HepG2 (cell line): ENCODE data around the gene UBR1. TPM values are rescaled to one million over a fixed set of nuclear protein-coding genes. Genes with fewer than 3 reads are reported as not detected.

ENCODE experiments used
- BCL6 ChIP-seq: IDR thresholded peaks from 2 replicates; pipeline ENCODE4 v1.6.1; 2016; ENCODE audit warnings: missing genetic modification reagents, missing compliant biosample characterization
- BHLHE40 ChIP-seq: IDR thresholded peaks from 2 replicates; pipeline ENCODE4 v1.6.1; 2011; ENCODE audit warnings: low read length, improper control_type of control experiment
- BORCS8-MEF2B ChIP-seq: sonication (generic); formaldehyde crosslinking; IDR thresholded peaks from 2 replicates; pipeline ENCODE4 v1.8.0; 2022; ENCODE audit warnings: mild to moderate bottlenecking, missing genetic modification reagents
- BRCA1 ChIP-seq: sonication (generic); formaldehyde crosslinking; IDR thresholded peaks from 2 replicates; pipeline ENCODE4 v1.4.0; 2020; ENCODE audit warnings: missing genetic modification reagents
- ETV5 ChIP-seq: IDR thresholded peaks from 2 replicates; pipeline ENCODE4 v1.6.1; 2018; ENCODE audit warnings: missing biosample characterization, missing genetic modification reagents, inconsistent platforms, borderline replicate concordance
- HMGA1 ChIP-seq: sonication (generic); formaldehyde crosslinking; conservative IDR thresholded peaks from 2 replicates; pipeline ENCODE4 v1.4.0; 2020; ENCODE audit warnings: missing genetic modification reagents
- HOXA7 ChIP-seq: sonication (generic); formaldehyde crosslinking; IDR thresholded peaks from 2 replicates; pipeline ENCODE4 v1.8.1; 2022; ENCODE audit warnings: mild to moderate bottlenecking, missing genetic modification reagents, moderate library complexity
- HOXD1 ChIP-seq: sonication (generic); formaldehyde crosslinking; IDR thresholded peaks from 2 replicates; pipeline ENCODE4 v1.5.0; 2020; ENCODE audit warnings: missing genetic modification reagents
- ISX ChIP-seq: sonication (generic); formaldehyde crosslinking; conservative IDR thresholded peaks from 2 replicates; pipeline ENCODE4 v1.5.0; 2020; ENCODE audit warnings: missing genetic modification reagents
- JUN ChIP-seq: sonication (generic); formaldehyde crosslinking; IDR thresholded peaks from 2 replicates; pipeline ENCODE4 v1.4.0; 2020; ENCODE audit warnings: mild to moderate bottlenecking, missing genetic modification reagents
- KDM5B ChIP-seq: sonication (generic); formaldehyde crosslinking; IDR thresholded peaks from 2 replicates; pipeline ENCODE4 v1.4.0; 2020; ENCODE audit warnings: missing genetic modification reagents, mild to moderate bottlenecking, borderline replicate concordance
- KDM6A ChIP-seq: IDR thresholded peaks from 2 replicates; pipeline ENCODE4 v1.6.1; 2016; ENCODE audit warnings: low read depth
- MYC ChIP-seq: sonication (generic); formaldehyde crosslinking; IDR thresholded peaks from 2 replicates; pipeline ENCODE4 v1.9.0; 2021; ENCODE audit warnings: missing genetic modification reagents, borderline replicate concordance
- ONECUT2 ChIP-seq: sonication (generic); formaldehyde crosslinking; IDR thresholded peaks from 2 replicates; pipeline ENCODE4 v1.4.0; 2020; ENCODE audit warnings: missing genetic modification reagents
- POLR2A ChIP-seq, 2 experiments: IDR thresholded peaks; 2 replicates each; pipeline ENCODE4 v1.6.1; 2011; ENCODE audit warnings: low read depth in 2 of 2, low read length in 2 of 2, mild to moderate bottlenecking in 1 of 2, moderate library complexity in 1 of 2; ENCODE audit not compliant: insufficient read depth in 1 of 2
- RARA ChIP-seq: IDR thresholded peaks from 2 replicates; pipeline ENCODE4 v1.6.1; 2016; ENCODE audit warnings: missing genetic modification reagents, missing compliant biosample characterization
- RXRA ChIP-seq: sonication (generic); formaldehyde crosslinking; IDR thresholded peaks from 2 replicates; pipeline ENCODE4 v1.5.1; 2020; ENCODE audit warnings: missing genetic modification reagents
- SATB2 ChIP-seq: sonication (generic); formaldehyde crosslinking; IDR thresholded peaks from 2 replicates; pipeline ENCODE4 v1.5.0; 2020; ENCODE audit warnings: missing genetic modification reagents
- SMAD1 ChIP-seq: sonication (generic); formaldehyde crosslinking; IDR thresholded peaks from 2 replicates; pipeline ENCODE4 v1.4.0; 2020; ENCODE audit warnings: missing genetic modification reagents, low read depth, mild to moderate bottlenecking, borderline replicate concordance
- ZFX ChIP-seq: sonication (generic); formaldehyde crosslinking; IDR thresholded peaks from 2 replicates; pipeline ENCODE4 v1.4.0; 2020; ENCODE audit warnings: mild to moderate bottlenecking, low read depth, missing genetic modification reagents, moderate library complexity
- ZMYM4 ChIP-seq: sonication (generic); formaldehyde crosslinking; IDR thresholded peaks from 2 replicates; pipeline ENCODE4 v1.8.1; 2023; ENCODE audit warnings: mild to moderate bottlenecking, missing genetic modification reagents
- ZNF12 ChIP-seq: sonication (generic); formaldehyde crosslinking; IDR thresholded peaks from 2 replicates; pipeline ENCODE4 v1.5.0; 2020; ENCODE audit warnings: missing genetic modification reagents
- ZNF143 ChIP-seq: sonication (generic); formaldehyde crosslinking; IDR thresholded peaks from 2 replicates; pipeline ENCODE4 v1.4.0; 2020; ENCODE audit warnings: missing genetic modification reagents
- ZNF34 ChIP-seq: sonication (generic); formaldehyde crosslinking; IDR thresholded peaks from 2 replicates; pipeline ENCODE4 v1.4.0; 2020; ENCODE audit warnings: mild to moderate bottlenecking, missing genetic modification reagents, borderline replicate concordance
- ZNF549 ChIP-seq: sonication (generic); formaldehyde crosslinking; IDR thresholded peaks from 2 replicates; pipeline ENCODE4 v1.5.0; 2020; ENCODE audit warnings: missing genetic modification reagents
- ZNF589 ChIP-seq: sonication (generic); formaldehyde crosslinking; conservative IDR thresholded peaks from 2 replicates; pipeline ENCODE4 v1.8.0; 2022; ENCODE audit warnings: mild to moderate bottlenecking, moderate library complexity, missing genetic modification reagents
- ZNF737 ChIP-seq: sonication (generic); formaldehyde crosslinking; IDR thresholded peaks from 2 replicates; pipeline ENCODE4 v1.5.0; 2020; ENCODE audit warnings: missing genetic modification reagents, mild to moderate bottlenecking, borderline replicate concordance
- ZNF780A ChIP-seq: sonication (generic); formaldehyde crosslinking; IDR thresholded peaks from 2 replicates; pipeline ENCODE4 v1.8.0; 2022; ENCODE audit warnings: mild to moderate bottlenecking, missing genetic modification reagents, moderate library complexity
- ZSCAN22 ChIP-seq: sonication (generic); formaldehyde crosslinking; IDR thresholded peaks from 2 replicates; pipeline ENCODE4 v1.4.0; 2020; ENCODE audit warnings: mild to moderate bottlenecking, missing genetic modification reagents
- ZSCAN25 ChIP-seq: sonication (generic); formaldehyde crosslinking; IDR thresholded peaks from 2 replicates; pipeline ENCODE4 v1.8.0; 2022; ENCODE audit warnings: mild to moderate bottlenecking, missing genetic modification reagents
- ZZZ3 ChIP-seq: sonication (generic); formaldehyde crosslinking; IDR thresholded peaks from 2 replicates; pipeline ENCODE4 v1.4.0; 2020; ENCODE audit warnings: missing genetic modification reagents, mild to moderate bottlenecking, borderline replicate concordance
- polyA plus RNA-seq, 8 experiments: library from polyadenylated mRNA; depleted of rRNA in 3 of 8; stranded (reverse) in 7 of 8; unstranded in 1 of 8; fragments of >200 nt; fragmentation: Illumina TruSeq in 4 of 8; extraction: Trizol in 4 of 8; gene quantifications; 2 replicates each; pipeline versions ENCODE4 v1.2.1 to v1.2.3, GENCODE V29; 2011 to 2016; ENCODE audit warnings: low read depth in 4 of 8, missing spikeins in 1 of 8, mixed read lengths in 1 of 8; ENCODE audit not compliant: insufficient read depth in 1 of 8
- total RNA-seq, 5 experiments: library from RNA; depleted of rRNA; stranded (reverse); fragments of >200 nt; fragmentation: Illumina TruSeq; extraction: Trizol; gene quantifications; 2 replicates each; pipeline ENCODE4 v1.2.3, GENCODE V29; 2016; ENCODE audit warnings: low read depth in 1 of 5
- TF ChIP-seq, protein P1 (sequence below): sonication (generic); formaldehyde crosslinking; IDR thresholded peaks from 2 replicates; pipeline ENCODE4 v1.8.1; 2023; ENCODE audit warnings: missing genetic modification reagents, mild to moderate bottlenecking, borderline replicate concordance
- TF ChIP-seq, protein P2 (sequence below): sonication (generic); formaldehyde crosslinking; IDR thresholded peaks from 2 replicates; pipeline ENCODE4 v1.5.0; 2020; ENCODE audit warnings: mild to moderate bottlenecking, missing genetic modification reagents

Gene UBR1
- total and polyA plus RNA-seq, 2 of the 13 experiments (the other 11 are each of a cell fraction or from before 2014, with no cell fraction given), result 6.4 to 18.0 TPM

DNA sequence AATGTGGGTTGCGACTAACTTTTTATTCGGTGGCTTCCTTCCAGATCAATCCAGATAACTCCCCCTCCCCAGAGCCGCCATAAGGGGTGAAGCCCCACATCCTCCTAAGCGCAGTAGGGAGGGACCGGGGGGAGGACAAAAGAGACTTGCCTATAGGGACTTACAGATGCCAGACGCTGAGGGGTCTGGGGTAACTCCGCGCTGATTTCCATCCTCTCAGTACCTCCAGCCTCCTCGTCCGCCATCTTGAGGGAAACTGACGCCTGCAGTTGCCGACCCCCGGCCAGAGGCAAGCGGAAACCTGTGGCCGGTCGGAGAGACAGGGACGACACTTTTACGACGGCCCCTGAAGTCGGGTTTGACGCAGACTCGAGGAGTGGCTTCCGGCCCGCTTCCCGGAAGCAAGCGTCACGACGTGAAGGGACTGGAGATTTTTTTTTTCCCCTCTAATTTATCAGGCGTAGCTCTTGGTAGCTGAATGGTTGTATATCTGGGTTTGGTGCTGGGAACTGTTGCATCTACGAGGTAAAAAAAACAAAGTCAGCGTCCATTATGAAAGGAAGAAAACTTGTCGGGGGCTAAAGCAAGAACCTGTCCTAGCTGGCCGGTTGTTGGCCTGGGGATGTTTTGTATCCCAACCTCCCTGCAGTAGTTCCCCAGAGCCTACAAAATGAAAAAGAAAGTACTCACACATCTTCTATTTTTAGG, at the start of gene UBR1 (continued):
- TF ChIP-seq, protein P1, sequence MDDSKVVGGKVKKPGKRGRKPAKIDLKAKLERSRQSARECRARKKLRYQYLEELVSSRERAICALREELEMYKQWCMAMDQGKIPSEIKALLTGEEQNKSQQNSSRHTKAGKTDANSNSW (CRISPR knock-in tag), result 0 out of 2 replicates have a peak, but pooled peaks have one; percentile 22
- no peak for TF ChIP-seq JUN (CRISPR knock-in tag)
- peak; percentile 41; the same call in 1 of the 2 replicates for TF ChIP-seq MYC (CRISPR knock-in tag)
- no peak for TF ChIP-seq BHLHE40
- TF ChIP-seq ZZZ3 (CRISPR knock-in tag), result no peak
- peak; percentile 73 to 81 for TF ChIP-seq POLR2A (IDR thresholded peaks at IDR 0.05; ENCODE audit: insufficient read depth in 1 of 2, low read depth in 2 of 2, low read length in 2 of 2)
- TF ChIP-seq ONECUT2 (CRISPR knock-in tag), result no peak
- no peak for TF ChIP-seq HMGA1 (CRISPR knock-in tag)
- 0 out of 2 replicates have a peak, but pooled peaks have one; percentile 28 for TF ChIP-seq HOXA7 (CRISPR knock-in tag)
- TF ChIP-seq BCL6, result peak; percentile 14; the same call in 1 of the 2 replicates
- TF ChIP-seq RXRA (CRISPR knock-in tag), result no peak
- TF ChIP-seq RARA (CRISPR knock-in tag), result peak; percentile 34; the same call in 1 of the 2 replicates
- TF ChIP-seq ZNF12 (CRISPR knock-in tag), result no peak
- no peak for TF ChIP-seq ZNF589 (CRISPR knock-in tag)
- TF ChIP-seq BRCA1, result no peak
- no peak for TF ChIP-seq ZNF34 (CRISPR knock-in tag)
- TF ChIP-seq KDM5B (CRISPR knock-in tag), result peak; percentile 79; the same call in 1 of the 2 replicates
- no peak for TF ChIP-seq ISX (CRISPR knock-in tag)
- TF ChIP-seq SMAD1 (CRISPR knock-in tag), result no peak
- no peak for TF ChIP-seq ZNF143
- TF ChIP-seq, protein P2, sequence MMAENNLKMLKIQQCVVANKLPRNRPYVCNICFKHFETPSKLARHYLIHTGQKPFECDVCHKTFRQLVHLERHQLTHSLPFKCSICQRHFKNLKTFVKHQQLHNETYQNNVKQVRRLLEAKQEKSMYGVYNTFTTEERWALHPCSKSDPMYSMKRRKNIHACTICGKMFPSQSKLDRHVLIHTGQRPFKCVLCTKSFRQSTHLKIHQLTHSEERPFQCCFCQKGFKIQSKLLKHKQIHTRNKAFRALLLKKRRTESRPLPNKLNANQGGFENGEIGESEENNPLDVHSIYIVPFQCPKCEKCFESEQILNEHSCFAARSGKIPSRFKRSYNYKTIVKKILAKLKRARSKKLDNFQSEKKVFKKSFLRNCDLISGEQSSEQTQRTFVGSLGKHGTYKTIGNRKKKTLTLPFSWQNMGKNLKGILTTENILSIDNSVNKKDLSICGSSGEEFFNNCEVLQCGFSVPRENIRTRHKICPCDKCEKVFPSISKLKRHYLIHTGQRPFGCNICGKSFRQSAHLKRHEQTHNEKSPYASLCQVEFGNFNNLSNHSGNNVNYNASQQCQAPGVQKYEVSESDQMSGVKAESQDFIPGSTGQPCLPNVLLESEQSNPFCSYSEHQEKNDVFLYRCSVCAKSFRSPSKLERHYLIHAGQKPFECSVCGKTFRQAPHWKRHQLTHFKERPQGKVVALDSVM (CRISPR knock-in tag), result no peak
- TF ChIP-seq BORCS8-MEF2B (CRISPR knock-in tag), result no peak
- TF ChIP-seq ZSCAN22 (CRISPR knock-in tag), result no peak
- peak; percentile 76 for TF ChIP-seq ZMYM4 (CRISPR knock-in tag)
- TF ChIP-seq ZNF737 (CRISPR knock-in tag), result no peak
- TF ChIP-seq ZNF780A, result no peak
- peak; percentile 93 for TF ChIP-seq ETV5 (CRISPR knock-in tag)
- peak; percentile 51; the same call in 1 of the 2 replicates for TF ChIP-seq HOXD1
- TF ChIP-seq KDM6A, result no peak
- TF ChIP-seq SATB2, result no peak
- TF ChIP-seq ZFX (CRISPR knock-in tag), result peak; percentile 62
- no peak for TF ChIP-seq ZSCAN25 (CRISPR knock-in tag)
- no peak for TF ChIP-seq ZNF549 (CRISPR knock-in tag)
